Measurements from ENCODE around the gene CHRDL1.

The CHRDL1 gene

DNA sequence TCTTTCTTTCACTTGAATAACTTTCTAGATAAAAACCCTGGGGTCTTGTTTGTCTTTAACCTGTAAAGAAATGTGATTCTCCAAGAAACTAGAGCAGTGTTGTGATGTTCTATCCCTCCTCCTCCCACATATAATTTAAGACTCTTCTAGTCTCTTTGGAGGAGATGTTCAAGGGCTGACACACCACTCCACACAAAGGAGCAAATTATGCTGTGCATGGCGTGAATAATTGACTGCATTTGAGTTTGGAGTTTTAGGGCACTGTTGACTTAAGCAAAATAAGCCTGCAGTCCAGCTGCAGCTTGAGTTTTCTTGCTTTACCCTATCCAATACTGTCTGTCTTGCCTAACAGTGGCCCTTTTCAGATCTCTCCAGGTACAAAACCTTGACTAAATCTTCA is 119.7 kb downstream of the CHRDL1 start:
- H2AFZ ChIP-seq (ENCODE audit: low read length) = no peak overlapping the region
- H4K20me1 ChIP-seq (ENCODE audit: insufficient read depth, low read length, poor library complexity, severe bottlenecking) = no peaks in the 10 kb centered on the region
- H3K9me2 ChIP-seq (replicated peaks; ENCODE audit: low read depth, low read length) = no peaks in the 10 kb centered on the region
- H3K4me1 ChIP-seq (ENCODE audit: insufficient read depth, low read length, poor library complexity, severe bottlenecking) = peaks cover 17% of the 10 kb centered on the region
- H3K9me3 ChIP-seq (ENCODE audit: insufficient read depth, low read depth, low read length) = no peaks in the 10 kb centered on the region
- TF ChIP-seq, protein P1, sequence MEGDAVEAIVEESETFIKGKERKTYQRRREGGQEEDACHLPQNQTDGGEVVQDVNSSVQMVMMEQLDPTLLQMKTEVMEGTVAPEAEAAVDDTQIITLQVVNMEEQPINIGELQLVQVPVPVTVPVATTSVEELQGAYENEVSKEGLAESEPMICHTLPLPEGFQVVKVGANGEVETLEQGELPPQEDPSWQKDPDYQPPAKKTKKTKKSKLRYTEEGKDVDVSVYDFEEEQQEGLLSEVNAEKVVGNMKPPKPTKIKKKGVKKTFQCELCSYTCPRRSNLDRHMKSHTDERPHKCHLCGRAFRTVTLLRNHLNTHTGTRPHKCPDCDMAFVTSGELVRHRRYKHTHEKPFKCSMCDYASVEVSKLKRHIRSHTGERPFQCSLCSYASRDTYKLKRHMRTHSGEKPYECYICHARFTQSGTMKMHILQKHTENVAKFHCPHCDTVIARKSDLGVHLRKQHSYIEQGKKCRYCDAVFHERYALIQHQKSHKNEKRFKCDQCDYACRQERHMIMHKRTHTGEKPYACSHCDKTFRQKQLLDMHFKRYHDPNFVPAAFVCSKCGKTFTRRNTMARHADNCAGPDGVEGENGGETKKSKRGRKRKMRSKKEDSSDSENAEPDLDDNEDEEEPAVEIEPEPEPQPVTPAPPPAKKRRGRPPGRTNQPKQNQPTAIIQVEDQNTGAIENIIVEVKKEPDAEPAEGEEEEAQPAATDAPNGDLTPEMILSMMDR (conservative IDR thresholded peaks at IDR 0.05; ENCODE audit: low read length) = no peak
- TF ChIP-seq EZH2phosphoT487 (IDR thresholded peaks at IDR 0.05; ENCODE audit: borderline replicate concordance) = no peak
- no peaks in the 10 kb centered on the region for H3F3A ChIP-seq (ENCODE audit: low read depth)
- no peaks in the 10 kb centered on the region for H3K27me3 ChIP-seq (ENCODE audit: insufficient read depth, low read length, poor library complexity, severe bottlenecking)
- no peaks in the 10 kb centered on the region for H3K36me3 ChIP-seq (ENCODE audit: insufficient read depth, low read length)
- H3K9ac ChIP-seq (ENCODE audit: low read depth, low read length, poor library complexity, severe bottlenecking) = no peak overlapping the region
- no peaks in the 10 kb centered on the region for H3K79me2 ChIP-seq (ENCODE audit: insufficient read depth, low read length)
- H3K4me2 ChIP-seq (ENCODE audit: low read depth, low read length, poor library complexity, severe bottlenecking) = no peak overlapping the region
- no peak overlapping the region for H3K4me3 ChIP-seq (ENCODE audit: low read length, poor library complexity, severe bottlenecking)

DNA sequence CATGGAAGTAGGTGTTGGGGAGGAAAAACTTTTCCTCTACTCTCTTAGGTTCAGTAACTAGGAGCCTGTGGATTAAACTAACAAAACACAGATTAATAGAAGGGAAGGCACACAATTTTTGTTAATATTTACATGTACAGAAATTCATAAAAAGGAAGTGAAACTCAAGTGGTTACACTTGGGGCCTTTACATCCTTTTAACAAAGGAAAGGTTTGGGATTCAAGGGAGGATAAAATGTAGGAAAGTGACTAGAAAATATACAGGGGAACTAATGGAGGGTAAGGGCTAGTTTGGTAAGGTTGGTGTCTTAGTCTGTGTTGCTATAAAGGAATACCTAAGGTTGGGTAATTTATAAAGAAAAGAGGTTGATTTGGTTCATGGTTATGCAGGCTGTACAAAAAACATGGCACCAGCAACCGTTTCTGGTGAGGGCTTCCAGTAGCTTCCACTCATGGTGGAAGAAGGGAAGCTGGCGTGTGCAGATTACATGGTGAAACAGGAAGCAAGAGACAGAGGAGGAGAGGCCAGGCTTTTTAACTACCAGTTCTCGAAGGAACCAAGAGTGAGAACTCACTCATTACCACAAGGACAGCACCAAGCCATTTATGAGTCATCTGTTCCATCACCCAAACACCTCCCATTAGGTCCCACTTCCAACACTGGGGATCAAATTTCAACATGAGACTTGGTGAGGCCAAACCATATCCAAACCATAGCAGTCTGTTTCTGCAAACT is 124.4 kb downstream of the CHRDL1 start:
- TF ChIP-seq, protein P1 (conservative IDR thresholded peaks at IDR 0.05; ENCODE audit: low read length) = no peak
- no peak for TF ChIP-seq EZH2phosphoT487 (IDR thresholded peaks at IDR 0.05; ENCODE audit: borderline replicate concordance)
- Histone ChIP-seq H3K4me3 (ENCODE audit: low read length, poor library complexity, severe bottlenecking) (no peak overlapping the region), H2AFZ (ENCODE audit: low read length) (no peak overlapping the region), H4K20me1 (ENCODE audit: insufficient read depth, low read length, poor library complexity, severe bottlenecking) (no peaks in the 10 kb centered on the region), H3F3A (ENCODE audit: low read depth) (no peaks in the 10 kb centered on the region), H3K4me2 (ENCODE audit: low read depth, low read length, poor library complexity, severe bottlenecking) (no peak overlapping the region), H3K9me3 (ENCODE audit: insufficient read depth, low read depth, low read length) (no peaks in the 10 kb centered on the region), H3K4me1 (ENCODE audit: insufficient read depth, low read length, poor library complexity, severe bottlenecking) (no peaks in the 10 kb centered on the region), H3K36me3 (ENCODE audit: insufficient read depth, low read length) (no peaks in the 10 kb centered on the region), H3K9me2 (replicated peaks; ENCODE audit: low read depth, low read length) (no peaks in the 10 kb centered on the region), H3K27me3 (ENCODE audit: insufficient read depth, low read length, poor library complexity, severe bottlenecking) (no peaks in the 10 kb centered on the region), H3K79me2 (ENCODE audit: insufficient read depth, low read length) (no peaks in the 10 kb centered on the region), H3K9ac (ENCODE audit: low read depth, low read length, poor library complexity, severe bottlenecking) (no peak overlapping the region)

DNA sequence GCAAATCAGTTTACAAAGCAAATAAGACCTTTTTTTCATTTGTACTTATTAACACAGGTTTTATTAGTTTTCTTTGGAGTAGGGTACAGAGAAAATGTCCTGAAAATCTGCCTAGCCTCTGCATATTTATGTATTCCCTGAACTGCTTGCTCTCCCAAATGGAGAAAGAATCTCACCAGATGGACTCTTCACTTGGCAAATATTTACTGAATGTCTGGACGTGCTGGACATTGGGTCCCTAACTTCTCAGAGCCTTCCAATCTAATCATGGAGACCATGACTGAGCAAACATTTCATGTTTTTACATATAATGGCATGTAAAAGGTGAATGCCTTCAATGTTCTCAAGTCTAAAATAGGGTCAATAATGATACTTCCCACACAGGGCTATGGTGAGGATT is 126.0 kb downstream of the CHRDL1 start:
- no peak overlapping the region for H3K9ac ChIP-seq (ENCODE audit: low read depth, low read length, poor library complexity, severe bottlenecking)
- TF ChIP-seq, protein P1 (conservative IDR thresholded peaks at IDR 0.05; ENCODE audit: low read length) = no peak
- no peak for TF ChIP-seq EZH2phosphoT487 (IDR thresholded peaks at IDR 0.05; ENCODE audit: borderline replicate concordance)
- H3K79me2 ChIP-seq (ENCODE audit: insufficient read depth, low read length) = no peaks in the 10 kb centered on the region
- no peaks in the 10 kb centered on the region for H3K4me1 ChIP-seq (ENCODE audit: insufficient read depth, low read length, poor library complexity, severe bottlenecking)
- no peaks in the 10 kb centered on the region for H3K9me2 ChIP-seq (replicated peaks; ENCODE audit: low read depth, low read length)
- H4K20me1 ChIP-seq (ENCODE audit: insufficient read depth, low read length, poor library complexity, severe bottlenecking) = no peaks in the 10 kb centered on the region
- H3K4me2 ChIP-seq (ENCODE audit: low read depth, low read length, poor library complexity, severe bottlenecking) = no peak overlapping the region
- H3K36me3 ChIP-seq (ENCODE audit: insufficient read depth, low read length) = no peaks in the 10 kb centered on the region
- H3F3A ChIP-seq (ENCODE audit: low read depth) = no peaks in the 10 kb centered on the region
- H2AFZ ChIP-seq (ENCODE audit: low read length) = no peak overlapping the region
- H3K27me3 ChIP-seq (ENCODE audit: insufficient read depth, low read length, poor library complexity, severe bottlenecking) = no peaks in the 10 kb centered on the region
- no peaks in the 10 kb centered on the region for H3K9me3 ChIP-seq (ENCODE audit: insufficient read depth, low read depth, low read length)
- no peak overlapping the region for H3K4me3 ChIP-seq (ENCODE audit: low read length, poor library complexity, severe bottlenecking)

All from Loucy (cell line).